ENCODE results near the gene GPR146. TPM values are rescaled to one million over a fixed set of nuclear protein-coding genes. Genes with fewer than 3 reads are reported as not detected.

GPR146 gene
- total RNA-seq, 1 experiment from 2014 or later, result 1.1 TPM

DNA sequence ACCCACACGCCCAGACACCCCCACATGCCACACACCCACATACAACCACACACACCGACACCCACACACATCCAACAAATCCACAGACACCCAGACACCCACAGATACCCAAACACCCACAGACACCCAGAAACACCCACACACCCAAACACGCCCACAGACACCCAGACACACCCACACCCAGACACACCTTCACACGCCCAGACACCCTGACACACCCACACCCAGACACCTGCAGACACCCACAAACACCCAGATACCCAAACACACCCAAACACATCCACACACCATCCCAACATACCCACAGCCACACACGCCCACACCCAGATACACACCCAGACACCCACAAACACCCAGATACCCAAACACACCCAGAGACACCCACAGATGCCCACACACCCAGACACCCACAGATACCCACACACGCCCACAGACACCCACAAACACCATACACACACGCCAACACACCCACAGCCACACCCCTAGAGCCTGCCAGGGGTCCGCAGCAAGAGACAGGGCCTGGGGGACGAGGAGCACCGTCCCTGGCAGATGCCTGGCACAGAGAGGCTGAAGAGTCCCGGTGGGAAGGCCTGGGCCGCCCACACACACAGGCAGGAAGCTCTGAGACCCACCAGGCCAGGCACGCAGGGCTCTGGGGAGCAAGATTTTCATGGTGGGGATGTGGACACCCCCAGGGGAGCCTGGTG, 32.9 kb upstream of the GPR146 start:
- DNase-seq (ENCODE audit: low read depth), result no peak

DNA sequence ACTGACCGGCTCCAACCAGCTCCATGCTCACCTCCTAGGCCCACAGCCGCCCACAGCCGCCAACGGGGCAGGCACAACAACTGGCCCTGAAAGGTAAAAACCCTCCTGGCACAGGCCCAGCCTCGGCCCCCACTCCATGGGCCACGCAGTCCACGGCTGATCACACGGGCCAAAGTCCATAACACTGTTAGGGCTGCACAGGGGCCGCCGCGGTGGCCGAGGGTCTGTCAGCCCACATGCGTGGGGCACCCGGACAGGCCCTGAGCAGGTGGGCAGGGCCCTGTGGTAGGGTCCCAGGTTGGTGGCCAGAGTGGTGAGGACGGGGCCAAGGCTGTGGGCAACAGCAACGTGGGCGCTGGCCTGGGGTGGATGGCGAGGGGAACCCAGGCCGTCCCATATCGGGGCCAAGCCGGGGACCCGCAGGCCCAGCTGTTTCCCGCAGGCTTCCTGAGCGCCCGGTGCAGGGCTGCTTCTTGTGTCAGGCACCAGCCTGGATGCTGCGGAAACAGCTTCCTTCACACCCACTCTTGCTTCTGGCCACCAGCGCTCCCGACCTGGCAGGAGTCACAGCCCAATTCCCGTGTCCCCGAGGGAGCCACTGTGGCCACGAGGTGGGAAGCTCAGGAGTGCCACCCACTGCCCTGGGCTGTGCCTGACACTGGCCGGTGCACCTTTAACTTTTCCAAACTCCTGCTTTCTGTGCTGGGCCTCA, 32.2 kb upstream of the GPR146 start:
- DNase-seq (ENCODE audit: low read depth), result no peak

DNA sequence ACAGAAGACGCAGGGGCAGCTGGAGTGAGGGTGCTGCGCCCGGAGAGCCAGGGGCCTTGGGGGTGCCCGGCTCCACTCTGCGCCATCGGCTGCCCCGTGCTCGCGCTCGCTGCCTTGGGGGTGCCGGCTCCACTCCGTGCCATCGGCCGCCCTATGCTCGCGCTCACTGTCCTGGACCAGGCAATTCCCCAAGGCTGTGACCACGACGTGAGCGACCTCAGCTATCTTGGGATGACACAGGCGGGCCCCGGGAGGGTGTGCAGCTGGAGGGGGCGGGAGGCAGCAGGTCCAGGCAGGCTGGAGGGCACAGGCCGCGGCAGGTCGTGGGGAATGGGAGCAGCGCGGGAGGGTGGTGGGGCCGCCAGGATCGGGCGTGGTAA, 31.6 kb upstream of the GPR146 start:
- no peak for DNase-seq (ENCODE audit: low read depth)

DNA sequence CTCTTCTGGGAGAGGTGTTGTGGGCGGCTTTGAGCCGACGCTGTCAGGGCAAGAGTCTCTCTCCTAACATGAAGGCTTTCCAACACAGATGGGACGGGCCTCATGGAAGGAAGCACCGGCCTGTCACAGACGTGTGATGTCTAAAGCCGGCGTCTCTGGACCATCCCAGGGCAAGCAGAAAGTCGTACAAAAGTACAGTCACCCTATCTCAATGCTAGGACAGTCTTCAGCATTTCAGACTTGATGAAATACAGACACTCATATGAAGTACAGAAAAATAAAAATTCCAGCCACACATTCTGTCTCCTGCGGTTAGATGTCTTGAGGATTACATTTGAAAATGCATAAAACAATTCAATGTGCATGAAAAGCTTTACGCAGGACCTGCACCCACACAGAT, 30.8 kb upstream of the GPR146 start:
- no peak for DNase-seq (ENCODE audit: low read depth)

DNA sequence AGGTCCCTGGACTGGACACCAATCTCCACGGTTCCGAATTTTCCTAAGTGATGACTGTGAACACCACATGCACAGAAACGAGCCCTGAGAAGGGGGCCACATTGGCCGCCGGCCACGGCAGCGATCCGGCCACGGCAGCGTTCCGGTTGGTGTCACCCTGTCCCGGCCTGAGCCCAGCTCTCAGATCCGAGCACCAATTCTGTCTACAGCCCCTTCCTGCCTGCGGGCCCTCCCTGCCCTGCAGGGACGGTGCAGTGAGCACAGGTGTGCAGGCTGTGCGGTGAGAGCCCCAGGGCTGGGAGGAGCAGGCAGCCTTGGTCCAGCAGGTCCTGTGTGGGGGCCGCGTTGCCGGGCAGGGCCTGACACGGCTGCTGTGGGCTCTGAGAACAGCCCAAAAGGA, 29.7 kb upstream of the GPR146 start:
- no peak for DNase-seq (ENCODE audit: low read depth)

DNA sequence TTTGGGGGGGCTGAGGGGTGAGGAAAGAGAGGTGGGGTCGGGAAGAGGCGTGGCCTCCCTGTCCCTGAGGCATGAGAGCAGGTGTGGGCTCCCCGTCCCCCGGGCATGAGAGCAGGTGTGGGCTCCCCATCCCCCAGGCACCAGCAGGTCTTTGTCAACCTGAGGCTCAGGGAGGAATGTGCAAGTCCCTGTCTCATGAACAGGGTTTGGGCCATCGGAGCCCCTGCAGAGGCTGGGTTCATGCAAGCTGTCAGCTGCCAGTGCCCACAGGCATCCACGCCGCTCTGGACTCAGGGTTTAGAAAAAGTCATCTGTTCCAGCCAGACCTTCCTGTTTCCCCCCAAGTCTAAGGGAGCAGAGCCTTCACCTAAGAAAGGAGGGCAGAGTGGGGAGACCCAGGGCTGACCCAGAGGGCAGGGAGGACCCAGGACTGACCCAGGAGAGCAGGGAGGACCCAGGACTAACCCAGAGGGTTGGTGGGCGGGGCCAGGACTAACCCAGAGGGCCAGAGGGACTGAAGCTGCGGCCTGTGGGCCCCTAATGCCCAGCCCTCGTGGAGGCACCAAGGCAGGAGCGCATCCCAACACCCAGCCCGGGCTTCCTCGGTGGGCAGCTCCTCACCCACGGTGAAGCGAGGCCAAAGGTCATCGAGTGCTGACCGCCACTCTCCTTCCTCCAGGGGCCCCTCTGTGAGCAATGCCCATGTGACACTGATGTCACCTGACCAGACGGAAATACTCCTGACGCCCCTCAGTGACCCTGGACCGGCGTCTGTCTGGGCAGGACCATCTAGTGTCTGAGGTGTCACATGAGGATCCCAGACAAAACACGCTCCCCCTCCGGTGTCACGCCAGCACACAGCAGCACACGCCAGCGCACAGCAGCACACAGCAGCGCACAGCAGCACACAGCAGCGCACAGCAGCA, 28.9 kb upstream of the GPR146 start:
- DNase-seq (ENCODE audit: low read depth), result no peak

DNA sequence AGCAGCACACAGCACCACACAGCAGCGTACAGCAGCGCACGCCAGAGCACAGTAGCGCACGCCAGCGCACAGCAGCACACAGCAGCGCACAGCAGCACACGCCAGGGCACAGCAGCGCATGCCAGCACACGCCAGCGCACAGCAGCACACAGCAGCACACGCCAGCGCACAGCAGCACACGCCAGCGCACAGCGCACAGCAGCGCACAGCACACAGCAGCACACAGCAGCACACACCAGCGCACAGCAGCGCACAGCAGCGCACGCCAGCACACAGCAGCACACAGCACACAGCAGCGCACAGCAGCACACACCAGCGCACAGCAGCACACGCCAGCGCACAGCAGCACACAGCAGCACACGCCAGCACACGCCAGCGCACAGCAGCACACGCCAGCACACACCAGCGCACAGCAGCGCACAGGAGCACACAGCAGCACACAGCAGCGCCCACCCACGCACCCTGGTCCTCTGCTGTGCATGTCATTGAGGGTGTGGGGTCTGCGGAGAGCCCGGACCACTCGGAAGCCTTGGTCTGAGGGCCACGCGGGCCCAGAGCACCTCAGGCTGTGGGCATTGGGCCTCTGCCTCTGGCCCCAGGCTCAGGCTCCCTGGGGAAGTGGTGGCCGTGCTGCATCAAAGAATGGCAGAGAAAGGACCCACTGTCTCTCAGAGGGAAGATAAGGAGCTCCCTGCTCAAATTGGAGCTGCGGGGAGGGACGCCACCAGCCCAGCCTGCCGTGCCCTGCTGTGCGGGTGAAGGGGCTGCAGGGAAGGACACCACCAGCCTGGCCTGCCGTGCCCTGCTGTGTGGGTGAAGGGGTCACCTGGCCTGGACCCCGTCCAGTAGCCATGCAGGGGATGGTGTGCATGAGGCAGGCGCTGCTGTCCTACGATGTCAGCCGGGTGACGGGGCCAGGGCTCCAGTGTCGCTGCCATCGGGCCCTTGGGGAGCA, 27.5 kb upstream of the GPR146 start:
- DNase-seq (ENCODE audit: low read depth), result no peak

DNA sequence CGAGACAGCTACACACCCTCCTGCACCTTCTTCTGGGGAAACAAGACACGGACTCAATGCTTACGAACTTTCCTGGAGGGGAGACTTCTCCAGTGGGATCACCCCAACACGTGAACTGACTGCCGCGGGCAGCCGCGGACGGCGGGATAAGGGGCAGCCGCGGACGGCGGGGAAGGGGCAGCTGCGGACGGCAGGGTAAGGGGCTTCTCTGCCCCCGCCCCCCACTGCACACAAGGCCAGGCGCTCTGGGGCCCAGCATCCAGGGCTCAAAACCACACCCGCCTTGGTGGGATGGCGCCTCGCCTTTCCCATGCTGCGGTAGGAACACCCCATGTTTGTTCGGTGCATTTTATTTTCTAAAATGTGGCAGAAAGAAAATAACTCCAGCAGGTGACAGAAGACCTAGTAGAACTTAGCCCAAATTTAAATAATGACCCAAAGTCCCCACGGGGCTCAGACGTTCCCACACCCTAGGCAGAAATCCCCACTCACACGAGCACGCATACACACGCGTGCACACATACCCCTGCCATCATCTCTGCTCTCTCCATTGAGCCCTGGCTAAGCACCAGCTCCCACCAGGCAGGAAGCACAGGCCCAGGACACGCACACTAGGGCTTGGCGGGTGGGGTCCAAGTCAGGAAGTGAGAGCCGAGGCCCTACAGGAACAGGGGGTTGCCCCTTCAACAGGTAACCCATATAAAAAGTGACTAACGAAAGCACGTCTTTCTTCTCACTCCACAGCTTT, 26.6 kb upstream of the GPR146 start:
- no peak for DNase-seq (ENCODE audit: low read depth)

DNA sequence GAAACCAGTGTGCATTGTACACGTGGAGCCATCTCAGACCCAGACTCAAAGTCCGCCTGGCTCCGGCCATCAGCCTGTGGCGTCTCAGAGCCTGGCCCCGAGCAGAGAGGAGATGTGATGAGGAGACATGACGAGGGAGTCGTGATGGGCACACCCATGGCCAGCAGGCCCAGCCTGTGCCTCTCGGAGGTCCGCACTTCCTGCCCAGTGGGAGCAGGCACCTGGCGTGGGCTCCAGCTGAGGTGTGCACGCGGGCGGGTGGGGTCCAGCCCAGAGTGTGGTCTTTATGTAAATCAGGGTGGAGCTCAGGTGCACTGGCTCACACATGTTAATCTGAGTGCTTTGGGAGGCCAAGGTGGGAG, 26.0 kb upstream of the GPR146 start:
- no peak for DNase-seq (ENCODE audit: low read depth)

DNA sequence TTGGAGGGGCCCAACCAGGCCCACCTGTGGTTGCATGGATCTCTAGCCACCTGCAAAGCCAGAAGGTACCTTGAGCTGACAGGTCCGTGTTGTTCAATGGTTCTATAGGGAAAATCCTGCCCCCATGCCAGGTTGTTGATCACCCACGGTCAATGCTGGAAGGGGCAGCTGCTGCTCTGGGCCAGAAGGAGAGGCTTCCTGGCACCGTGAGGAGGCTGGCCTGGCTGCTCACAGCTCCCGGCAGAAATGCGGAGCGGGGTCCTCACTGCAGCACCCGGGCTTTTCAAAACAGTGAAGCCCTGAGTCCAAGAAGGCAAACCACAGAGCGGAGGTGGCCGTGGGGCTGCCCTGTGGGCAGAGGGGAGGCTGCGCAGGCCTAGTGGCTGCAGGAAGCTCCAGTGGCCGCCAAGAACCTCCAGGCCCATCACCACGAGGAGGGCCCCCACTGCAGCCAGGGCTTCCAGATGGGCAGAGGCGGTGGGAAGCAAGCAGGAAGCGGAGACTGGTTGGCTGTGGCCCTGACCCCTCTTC, 25.0 kb upstream of the GPR146 start:
- no peak for DNase-seq (ENCODE audit: low read depth)

DNA sequence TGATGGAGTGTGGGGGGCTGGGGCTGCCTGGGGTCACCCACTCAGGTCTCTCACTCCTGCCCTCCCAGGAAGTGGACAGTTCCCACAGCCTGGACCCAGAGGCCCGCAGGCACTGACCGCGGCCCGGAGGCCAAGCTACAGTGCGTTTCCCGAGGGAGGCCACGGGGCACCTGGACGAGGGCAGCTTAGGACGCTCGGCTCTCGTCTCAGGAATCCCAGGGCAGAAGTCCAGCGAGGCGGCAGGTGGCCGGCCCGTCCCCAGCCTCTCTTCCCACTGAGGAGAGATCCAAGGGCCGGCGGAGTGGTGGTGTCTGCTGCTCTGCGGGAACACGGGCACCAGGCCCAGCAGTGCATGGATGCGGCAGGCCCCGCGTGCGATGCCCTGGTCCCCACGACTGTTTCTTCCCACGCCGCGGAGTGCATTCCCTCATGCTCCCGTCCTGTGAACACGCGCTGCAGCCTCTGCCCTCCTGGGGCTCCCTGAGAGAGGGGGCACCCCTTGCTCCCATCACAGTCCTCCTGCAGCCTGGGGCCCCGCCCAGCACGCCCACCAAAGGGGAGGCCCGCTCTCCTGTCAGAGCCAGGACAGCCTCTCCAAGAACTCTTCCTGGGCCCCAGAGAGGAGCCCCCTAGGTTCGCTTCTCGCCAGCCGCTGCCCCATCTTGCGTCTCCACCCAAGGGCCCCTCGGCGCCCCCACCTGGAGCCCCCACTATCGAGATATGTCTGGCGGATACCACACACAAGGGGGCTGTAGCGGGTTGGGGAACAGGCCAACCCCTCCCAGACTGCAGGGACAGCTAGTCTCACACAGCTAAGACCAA, 24.3 kb upstream of the GPR146 start:
- no peak for DNase-seq (ENCODE audit: low read depth)

DNA sequence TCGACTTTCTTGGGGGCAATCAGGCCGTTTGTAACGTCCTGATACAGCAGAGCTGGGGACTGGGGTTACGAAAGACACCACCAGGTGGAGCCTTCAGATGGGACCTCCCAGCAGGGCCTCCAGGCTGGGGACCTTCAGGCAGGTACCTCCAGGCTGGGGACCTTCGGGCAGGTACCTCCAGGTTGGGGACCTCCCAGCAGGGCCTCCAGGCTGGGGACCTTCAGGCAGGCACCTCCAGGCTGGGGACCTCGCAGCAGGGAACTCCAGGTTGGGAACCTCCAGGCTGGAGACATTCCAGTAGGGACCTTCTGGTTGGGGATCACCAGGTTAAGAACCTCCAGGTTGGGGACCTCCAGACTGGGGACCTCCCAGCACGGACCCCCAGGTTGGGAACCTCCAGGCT, 23.5 kb upstream of the GPR146 start:
- DNase-seq (ENCODE audit: low read depth), result no peak

DNA sequence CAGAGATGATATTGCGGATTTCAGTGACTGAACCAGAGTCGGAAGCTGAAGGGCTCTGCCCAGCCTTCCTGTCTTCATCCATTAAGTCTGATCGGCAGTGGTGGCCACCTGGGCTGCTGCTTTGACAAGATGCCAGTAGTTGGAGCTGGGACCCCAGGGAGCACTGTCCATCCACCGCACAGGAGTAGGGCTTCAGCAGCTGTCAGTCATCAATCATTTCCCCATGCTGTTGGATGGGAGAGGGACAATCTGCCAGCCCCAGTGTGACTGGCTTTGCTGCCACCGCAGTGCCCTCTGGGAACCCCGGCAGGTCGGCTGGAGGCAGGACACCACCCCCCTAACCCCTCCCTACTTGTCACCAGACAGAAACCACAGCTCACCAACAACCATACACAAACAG, 23.0 kb upstream of the GPR146 start:
- no peak for DNase-seq (ENCODE audit: low read depth)

DNA sequence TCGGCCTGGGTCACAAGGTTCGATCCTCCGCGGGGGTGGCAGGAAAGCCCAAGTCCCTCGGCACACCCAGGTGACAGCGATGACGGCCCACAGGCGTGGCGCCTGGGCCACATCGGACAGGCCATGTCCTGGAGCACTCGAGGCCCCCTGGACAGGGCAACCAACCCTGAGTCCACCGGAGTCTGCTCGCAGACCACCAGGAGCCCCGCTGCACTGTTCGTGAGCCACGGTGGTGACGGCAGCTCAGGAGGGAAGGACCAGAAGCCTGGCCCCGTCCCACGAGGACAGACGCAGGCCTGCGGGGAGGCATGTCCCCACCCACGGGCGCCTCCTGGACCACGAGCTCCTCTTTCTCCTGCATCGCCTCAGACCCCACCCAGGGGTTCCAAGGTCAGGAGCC, 22.4 kb upstream of the GPR146 start:
- no peak for DNase-seq (ENCODE audit: low read depth)

DNA sequence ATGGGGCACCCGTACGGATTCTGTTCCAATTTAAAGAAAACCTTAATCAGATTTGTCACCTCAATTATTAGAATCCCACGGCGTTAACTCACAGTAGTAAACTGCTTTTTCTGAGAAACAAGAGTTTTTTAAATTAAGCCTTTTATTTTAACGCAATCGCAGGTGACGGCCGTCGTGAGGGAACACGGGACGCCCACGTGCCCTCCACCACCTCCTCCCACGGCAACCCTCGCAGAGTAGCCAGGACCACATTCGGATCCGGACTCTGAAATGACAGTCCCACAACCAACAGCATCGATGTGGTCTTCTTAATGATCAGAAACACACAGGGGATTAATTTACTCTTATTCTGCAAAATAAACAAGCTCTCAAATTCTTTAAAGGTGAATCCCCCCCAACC, 22.0 kb upstream of the GPR146 start:
- no peak for DNase-seq (ENCODE audit: low read depth)

DNA sequence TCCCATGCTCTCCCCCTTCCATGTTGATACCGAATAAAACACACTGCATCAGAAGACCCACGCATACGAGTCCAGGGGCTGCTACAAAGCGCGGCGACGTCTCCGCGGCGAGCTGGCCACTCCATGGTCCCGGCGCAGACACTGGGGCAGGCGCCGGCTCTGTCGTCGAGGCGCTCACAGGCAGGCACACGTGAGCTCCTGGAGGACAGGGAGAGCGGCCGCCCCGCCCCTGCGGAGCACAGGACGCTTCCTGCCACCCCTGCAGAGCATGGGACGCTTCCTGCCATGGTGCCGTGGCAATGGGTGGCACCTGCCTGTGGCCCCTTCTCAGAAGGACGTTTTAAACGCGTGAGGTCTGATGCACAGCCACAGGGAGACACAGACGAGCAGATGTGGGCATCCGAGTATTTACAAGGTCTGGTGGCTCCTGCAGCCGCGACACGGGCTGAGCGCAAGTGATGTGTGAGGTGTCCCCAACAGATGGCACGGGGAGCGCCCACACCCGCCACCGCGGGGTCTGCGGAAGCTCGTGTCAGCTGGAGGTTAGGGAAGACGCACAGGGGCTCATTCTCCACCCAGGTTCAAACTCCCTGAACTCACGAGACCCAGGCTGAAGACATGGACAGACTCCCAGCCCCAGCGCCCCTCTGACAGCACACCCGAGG, 21.4 kb upstream of the GPR146 start:
- no peak for DNase-seq (ENCODE audit: low read depth)

DNA sequence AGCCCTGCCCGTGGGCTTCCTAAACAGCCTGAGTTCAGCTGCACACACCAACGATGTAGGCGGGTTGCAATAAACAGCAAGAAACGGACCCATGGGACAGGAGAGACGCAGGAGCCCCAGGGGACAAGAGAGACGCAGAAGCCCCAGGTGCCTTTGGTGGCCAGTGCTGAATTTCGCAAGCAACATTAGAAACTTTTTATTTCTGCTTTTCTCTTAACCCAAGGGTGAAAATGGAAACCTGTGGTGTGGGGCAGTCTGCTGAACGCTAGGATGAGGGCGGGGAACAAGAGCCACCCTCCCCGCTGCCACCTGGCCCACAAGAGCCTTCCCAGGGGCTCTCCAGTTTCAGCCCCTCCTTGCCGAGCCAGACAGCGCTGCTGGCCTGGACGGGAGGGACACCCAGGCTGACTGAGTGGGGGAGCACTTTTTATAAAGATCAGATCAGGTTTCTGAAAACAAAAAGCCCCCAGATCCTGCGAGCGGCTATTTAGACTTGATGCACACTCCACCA, 20.0 kb upstream of the GPR146 start:
- DNase-seq (ENCODE audit: low read depth), result no peak
